HepG2 (cell line): ENCODE results near the gene KCNIP3. TPM values are rescaled to one million over a fixed set of nuclear protein-coding genes. Genes with fewer than 3 reads are reported as not detected.

Source experiments
- GLMP ChIP-seq: sonication (generic); formaldehyde crosslinking; IDR thresholded peaks from 2 replicates; pipeline ENCODE4 v1.9.0; 2021; ENCODE audit warnings: missing genetic modification reagents, mild to moderate bottlenecking, borderline replicate concordance
- HNF1A ChIP-seq, 2 experiments: sonication (generic) in 1 of 2; formaldehyde crosslinking in 1 of 2; IDR thresholded peaks; 2 replicates each; pipeline versions ENCODE4 v1.4.0 to v1.6.1; 2016 to 2020; ENCODE audit warnings: borderline replicate concordance in 1 of 2, low read depth in 1 of 2, mild to moderate bottlenecking in 1 of 2, missing genetic modification reagents in 1 of 2
- ZBED4 ChIP-seq: sonication (generic); formaldehyde crosslinking; IDR thresholded peaks from 2 replicates; pipeline ENCODE4 v1.4.0; 2020; ENCODE audit warnings: missing genetic modification reagents, borderline replicate concordance
- ZKSCAN8 ChIP-seq: IDR thresholded peaks from 2 replicates; pipeline ENCODE4 v1.6.1; 2016; ENCODE audit warnings: borderline replicate concordance, missing genetic modification reagents, missing compliant biosample characterization
- ZMYM4 ChIP-seq: sonication (generic); formaldehyde crosslinking; IDR thresholded peaks from 2 replicates; pipeline ENCODE4 v1.8.1; 2023; ENCODE audit warnings: mild to moderate bottlenecking, missing genetic modification reagents
- polyA plus RNA-seq, 8 experiments: library from polyadenylated mRNA; depleted of rRNA in 3 of 8; stranded (reverse) in 7 of 8; unstranded in 1 of 8; fragments of >200 nt; fragmentation: Illumina TruSeq in 4 of 8; extraction: Trizol in 4 of 8; gene quantifications; 2 replicates each; pipeline versions ENCODE4 v1.2.1 to v1.2.3, GENCODE V29; 2011 to 2016; ENCODE audit warnings: low read depth in 4 of 8, missing spikeins in 1 of 8, mixed read lengths in 1 of 8; ENCODE audit not compliant: insufficient read depth in 1 of 8
- total RNA-seq, 5 experiments: library from RNA; depleted of rRNA; stranded (reverse); fragments of >200 nt; fragmentation: Illumina TruSeq; extraction: Trizol; gene quantifications; 2 replicates each; pipeline ENCODE4 v1.2.3, GENCODE V29; 2016; ENCODE audit warnings: low read depth in 1 of 5

KCNIP3 gene
- total and polyA plus RNA-seq, 2 of the 13 experiments (the other 11 are each of a cell fraction or from before 2014, with no cell fraction given): not detected

- no peak for TF ChIP-seq ZMYM4 (CRISPR knock-in tag)
- TF ChIP-seq ZKSCAN8: no peak
- no peak for TF ChIP-seq ZBED4 (CRISPR knock-in tag)
- TF ChIP-seq GLMP (CRISPR knock-in tag): no peak
- no peak for TF ChIP-seq HNF1A (IDR thresholded peaks at IDR 0.05; ENCODE audit: low read depth)
- TF ChIP-seq HNF1A (CRISPR knock-in tag; IDR thresholded peaks at IDR 0.05; ENCODE audit: borderline replicate concordance): no peak
Observed at GRCh38 chr2:95287806-95288205, 9.3 kb upstream of the KCNIP3 start (continued).
